Measurements from ENCODE around the gene RND2. TPM values are rescaled to one million over a fixed set of nuclear protein-coding genes. Genes with fewer than 3 reads are reported as not detected.
A peak's percentile ranks its signal among the peaks of the same experiment; 100 is the strongest.

The RND2 gene
- total and polyA plus RNA-seq, 2 of the 13 experiments (the other 11 are each of a cell fraction or from before 2014, with no cell fraction given): 0.05 to 0.11 TPM

DNA sequence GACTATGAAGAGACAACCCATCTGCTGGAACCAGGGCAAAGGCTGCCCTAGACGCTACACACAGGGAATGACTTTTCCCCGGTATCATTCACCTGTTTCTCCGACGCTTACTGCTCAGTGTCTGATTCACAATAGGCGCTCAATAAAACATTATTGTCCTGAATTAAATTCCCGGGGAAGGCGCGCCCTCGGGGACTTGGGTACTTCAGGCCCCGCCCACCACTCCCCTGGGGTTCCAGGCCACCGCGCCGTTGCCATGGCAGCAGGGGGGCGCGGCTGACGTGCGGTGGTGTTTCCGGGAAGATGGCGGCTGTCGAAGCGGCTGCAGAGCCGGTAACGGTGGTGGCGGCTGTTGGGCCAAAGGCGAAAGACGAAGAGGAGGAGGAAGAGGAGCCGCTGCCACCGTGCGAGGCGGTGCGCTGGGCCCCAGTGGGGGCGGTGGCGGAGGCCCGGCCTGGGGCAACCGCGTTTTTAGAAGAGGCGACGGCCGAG lies 44.7 kb upstream of the RND2 start, which contains the start of gene RUNDC1 (continued):
- no peak for TF ChIP-seq ZNF207 (IDR thresholded peaks at IDR 0.05; ENCODE audit: borderline replicate concordance)
- TF ChIP-seq ZNF235 (CRISPR knock-in tag; IDR thresholded peaks at IDR 0.05; ENCODE audit: borderline replicate concordance): no peak; the same call in 1 of the 2 replicates
- TF ChIP-seq POLR2A (IDR thresholded peaks at IDR 0.05; ENCODE audit: insufficient read depth in 1 of 2, low read depth in 2 of 2, low read length in 2 of 2): peak in 1 of 2 experiments; percentile 64; a peak in 3 of 4 replicates
- TF ChIP-seq RXRB (CRISPR knock-in tag; IDR thresholded peaks at IDR 0.05; ENCODE audit: borderline replicate concordance): no peak; the same call in 1 of the 2 replicates
- 0 out of 2 replicates have a peak, but pooled peaks have one; percentile 49 for TF ChIP-seq ZNF589 (CRISPR knock-in tag; conservative IDR thresholded peaks at IDR 0.05)
- TF ChIP-seq ZNF263 (CRISPR knock-in tag; IDR thresholded peaks at IDR 0.05): no peak
- TF ChIP-seq, protein P1, sequence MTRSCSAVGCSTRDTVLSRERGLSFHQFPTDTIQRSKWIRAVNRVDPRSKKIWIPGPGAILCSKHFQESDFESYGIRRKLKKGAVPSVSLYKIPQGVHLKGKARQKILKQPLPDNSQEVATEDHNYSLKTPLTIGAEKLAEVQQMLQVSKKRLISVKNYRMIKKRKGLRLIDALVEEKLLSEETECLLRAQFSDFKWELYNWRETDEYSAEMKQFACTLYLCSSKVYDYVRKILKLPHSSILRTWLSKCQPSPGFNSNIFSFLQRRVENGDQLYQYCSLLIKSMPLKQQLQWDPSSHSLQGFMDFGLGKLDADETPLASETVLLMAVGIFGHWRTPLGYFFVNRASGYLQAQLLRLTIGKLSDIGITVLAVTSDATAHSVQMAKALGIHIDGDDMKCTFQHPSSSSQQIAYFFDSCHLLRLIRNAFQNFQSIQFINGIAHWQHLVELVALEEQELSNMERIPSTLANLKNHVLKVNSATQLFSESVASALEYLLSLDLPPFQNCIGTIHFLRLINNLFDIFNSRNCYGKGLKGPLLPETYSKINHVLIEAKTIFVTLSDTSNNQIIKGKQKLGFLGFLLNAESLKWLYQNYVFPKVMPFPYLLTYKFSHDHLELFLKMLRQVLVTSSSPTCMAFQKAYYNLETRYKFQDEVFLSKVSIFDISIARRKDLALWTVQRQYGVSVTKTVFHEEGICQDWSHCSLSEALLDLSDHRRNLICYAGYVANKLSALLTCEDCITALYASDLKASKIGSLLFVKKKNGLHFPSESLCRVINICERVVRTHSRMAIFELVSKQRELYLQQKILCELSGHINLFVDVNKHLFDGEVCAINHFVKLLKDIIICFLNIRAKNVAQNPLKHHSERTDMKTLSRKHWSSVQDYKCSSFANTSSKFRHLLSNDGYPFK (CRISPR knock-in tag; IDR thresholded peaks at IDR 0.05; ENCODE audit: borderline replicate concordance): no peak
- TF ChIP-seq MAZ (IDR thresholded peaks at IDR 0.05; ENCODE audit: borderline replicate concordance, low read depth, low read length): peak; percentile 69; the same call in 1 of the 2 replicates
- TF ChIP-seq MAZ (CRISPR knock-in tag; IDR thresholded peaks at IDR 0.05; ENCODE audit: low read depth): no peak
- TF ChIP-seq RBFOX2 (IDR thresholded peaks at IDR 0.05; ENCODE audit: low read depth, low read length): peak; percentile 88
- TF ChIP-seq ATF1 (CRISPR knock-in tag; IDR thresholded peaks at IDR 0.05): no peak
- no peak for TF ChIP-seq HNRNPH1 (optimal IDR thresholded peaks at IDR 0.05; ENCODE audit: low read depth, low read length)
- no peak; the same call in 1 of the 2 replicates for TF ChIP-seq ZC3H13 (CRISPR knock-in tag; IDR thresholded peaks at IDR 0.05)
- TF ChIP-seq ASH2L (IDR thresholded peaks at IDR 0.05; ENCODE audit: insufficient read length, low read depth, low read length): peak; percentile 86
- TF ChIP-seq, protein P2, sequence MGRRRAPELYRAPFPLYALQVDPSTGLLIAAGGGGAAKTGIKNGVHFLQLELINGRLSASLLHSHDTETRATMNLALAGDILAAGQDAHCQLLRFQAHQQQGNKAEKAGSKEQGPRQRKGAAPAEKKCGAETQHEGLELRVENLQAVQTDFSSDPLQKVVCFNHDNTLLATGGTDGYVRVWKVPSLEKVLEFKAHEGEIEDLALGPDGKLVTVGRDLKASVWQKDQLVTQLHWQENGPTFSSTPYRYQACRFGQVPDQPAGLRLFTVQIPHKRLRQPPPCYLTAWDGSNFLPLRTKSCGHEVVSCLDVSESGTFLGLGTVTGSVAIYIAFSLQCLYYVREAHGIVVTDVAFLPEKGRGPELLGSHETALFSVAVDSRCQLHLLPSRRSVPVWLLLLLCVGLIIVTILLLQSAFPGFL (CRISPR knock-in tag; IDR thresholded peaks at IDR 0.05): no peak
- no peak for TF ChIP-seq ZBTB20 (CRISPR knock-in tag; IDR thresholded peaks at IDR 0.05; ENCODE audit: borderline replicate concordance, low read depth)
- TF ChIP-seq, protein P3, sequence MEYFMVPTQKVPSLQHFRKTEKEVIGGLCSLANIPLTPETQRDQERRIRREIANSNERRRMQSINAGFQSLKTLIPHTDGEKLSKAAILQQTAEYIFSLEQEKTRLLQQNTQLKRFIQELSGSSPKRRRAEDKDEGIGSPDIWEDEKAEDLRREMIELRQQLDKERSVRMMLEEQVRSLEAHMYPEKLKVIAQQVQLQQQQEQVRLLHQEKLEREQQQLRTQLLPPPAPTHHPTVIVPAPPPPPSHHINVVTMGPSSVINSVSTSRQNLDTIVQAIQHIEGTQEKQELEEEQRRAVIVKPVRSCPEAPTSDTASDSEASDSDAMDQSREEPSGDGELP (IDR thresholded peaks at IDR 0.05; ENCODE audit: borderline replicate concordance, low read depth): no peak; the same call in 1 of the 2 replicates
- TF ChIP-seq, protein P4, sequence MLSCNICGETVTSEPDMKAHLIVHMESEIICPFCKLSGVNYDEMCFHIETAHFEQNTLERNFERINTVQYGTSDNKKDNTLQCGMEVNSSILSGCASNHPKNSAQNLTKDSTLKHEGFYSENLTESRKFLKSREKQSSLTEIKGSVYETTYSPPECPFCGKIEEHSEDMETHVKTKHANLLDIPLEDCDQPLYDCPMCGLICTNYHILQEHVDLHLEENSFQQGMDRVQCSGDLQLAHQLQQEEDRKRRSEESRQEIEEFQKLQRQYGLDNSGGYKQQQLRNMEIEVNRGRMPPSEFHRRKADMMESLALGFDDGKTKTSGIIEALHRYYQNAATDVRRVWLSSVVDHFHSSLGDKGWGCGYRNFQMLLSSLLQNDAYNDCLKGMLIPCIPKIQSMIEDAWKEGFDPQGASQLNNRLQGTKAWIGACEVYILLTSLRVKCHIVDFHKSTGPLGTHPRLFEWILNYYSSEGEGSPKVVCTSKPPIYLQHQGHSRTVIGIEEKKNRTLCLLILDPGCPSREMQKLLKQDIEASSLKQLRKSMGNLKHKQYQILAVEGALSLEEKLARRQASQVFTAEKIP (CRISPR knock-in tag; IDR thresholded peaks at IDR 0.05; ENCODE audit: borderline replicate concordance): no peak
- TF ChIP-seq HDAC1 (CRISPR knock-in tag; IDR thresholded peaks at IDR 0.05): peak; percentile 97
- no peak for TF ChIP-seq ZNF816 (CRISPR knock-in tag; IDR thresholded peaks at IDR 0.05; ENCODE audit: borderline replicate concordance)

All from HepG2 (cell line).